NCI-H2196 treated with DMSO at 0.1 percent for 48 hours (cell line): ENCODE data around the gene TRIM41.
"Not testable (repeated sequence)": the region's sequence is repeated elsewhere in the genome, so short reads cannot be mapped to it uniquely, and the experiment has no call there.

Experiments
- DNase-seq: peaks from one replicate; lab custom pipeline; 2025; ENCODE audit not compliant: unreplicated experiment; lab: John Stamatoyannopoulos, UW

The TRIM41 gene

GRCh38 chr5:181210148-181210547 lies 12.9 kb upstream of the TRIM41 start:
- DNase-seq, result not testable (repeated sequence)

- not testable (repeated sequence) for DNase-seq
Measured at GRCh38 chr5:181210698-181211097, 12.4 kb upstream of the TRIM41 start.

DNA sequence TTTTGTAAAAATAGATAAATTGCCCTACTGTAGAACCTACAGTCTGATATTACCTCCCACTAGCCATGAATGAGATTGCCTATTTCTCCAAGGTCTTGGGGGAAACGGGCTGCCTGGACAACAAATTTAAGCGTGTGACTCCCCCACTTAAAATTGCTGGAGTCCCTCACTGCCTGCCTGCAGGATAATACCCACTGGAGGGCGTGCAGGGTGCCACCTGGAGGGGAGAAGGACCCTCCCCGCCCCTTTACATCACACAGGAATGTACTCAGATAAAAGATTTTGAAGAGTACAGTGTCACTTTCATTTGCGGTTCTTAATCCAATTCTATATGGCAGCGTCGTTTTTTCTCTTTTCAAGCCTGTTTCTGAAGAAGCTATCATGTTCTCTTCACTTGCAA lies 11.9 kb upstream of the TRIM41 start:
- DNase-seq, result no peak

- no peak for DNase-seq
Measured at GRCh38 chr5:181212080-181212479, 11.0 kb upstream of the TRIM41 start.

DNA sequence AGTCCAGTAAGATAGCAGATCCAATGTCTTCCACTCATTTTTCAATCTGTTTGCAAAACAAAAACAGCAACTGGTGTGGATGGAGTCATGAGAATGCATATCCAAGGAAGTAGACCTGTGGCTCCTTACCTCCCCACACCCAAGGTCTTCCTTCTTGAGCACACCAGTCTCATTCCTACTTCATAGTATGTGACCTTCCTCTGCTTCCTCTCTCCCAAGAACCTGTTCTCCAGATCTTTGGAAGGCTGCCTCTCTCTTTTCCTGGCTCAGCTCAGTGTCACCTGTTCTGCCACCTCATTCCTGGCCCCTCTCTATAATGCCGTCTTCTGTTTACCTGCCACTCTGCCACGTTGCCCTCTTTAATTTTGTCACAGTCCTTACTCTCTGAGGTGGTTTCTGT lies 10.1 kb upstream of the TRIM41 start:
- no peak for DNase-seq

DNA sequence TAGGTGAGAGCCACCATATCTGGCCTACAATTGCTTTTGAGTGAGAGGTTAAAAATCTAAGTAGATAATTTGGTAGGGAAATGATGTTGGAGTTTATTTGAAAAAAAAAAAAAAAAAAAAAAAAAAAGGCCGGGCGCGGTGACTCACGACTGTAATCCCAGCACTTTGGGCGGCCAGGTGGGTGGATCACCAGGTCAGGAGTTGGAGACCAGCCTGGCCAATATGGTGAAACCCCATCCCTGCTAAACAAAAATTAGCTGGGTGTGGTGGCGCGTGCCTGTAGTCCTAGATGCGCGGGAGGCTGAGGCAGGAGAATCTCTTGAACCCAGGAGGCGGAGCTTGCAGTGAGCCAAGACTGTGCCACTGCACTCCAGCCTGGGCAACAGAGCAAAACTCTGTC lies 8.8 kb upstream of the TRIM41 start:
- DNase-seq, result not testable (repeated sequence)

GRCh38 chr5:181215997-181216989 lies 6.8 kb upstream of the TRIM41 start:
- no peak for DNase-seq

- no peak for DNase-seq
Measured at GRCh38 chr5:181217111-181217802, 5.8 kb upstream of the TRIM41 start.

- no peak for DNase-seq
Measured at GRCh38 chr5:181217803-181218062, 5.3 kb upstream of the TRIM41 start.

- DNase-seq, result no peak
Measured at GRCh38 chr5:181218795-181219124, 4.3 kb upstream of the TRIM41 start.

- DNase-seq, result no peak
Measured at GRCh38 chr5:181219262-181220177, 3.6 kb upstream of the TRIM41 start.

DNA sequence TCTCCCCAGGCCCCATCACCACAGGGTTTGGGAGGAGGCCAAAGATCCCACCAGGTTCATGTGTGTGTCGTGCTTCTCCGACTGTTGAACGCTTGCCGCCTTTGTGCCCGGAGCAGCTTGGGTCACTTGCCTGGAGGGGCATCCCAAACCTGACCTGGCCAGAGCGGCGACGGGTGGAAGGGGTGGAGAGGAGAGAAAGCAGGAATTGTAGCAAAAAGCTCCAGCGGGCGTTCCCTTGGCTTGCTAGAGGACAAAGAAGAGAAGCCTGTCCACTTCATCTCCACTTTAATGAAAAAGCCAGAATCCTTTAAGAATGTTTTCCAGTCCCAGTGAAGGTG lies 2.9 kb upstream of the TRIM41 start:
- no peak for DNase-seq

GRCh38 chr5:181221105-181221791 lies 1.8 kb upstream of the TRIM41 start:
- no peak for DNase-seq

- DNase-seq, result no peak
Measured at GRCh38 chr5:181221792-181222629, 1.1 kb upstream of the TRIM41 start.

DNA sequence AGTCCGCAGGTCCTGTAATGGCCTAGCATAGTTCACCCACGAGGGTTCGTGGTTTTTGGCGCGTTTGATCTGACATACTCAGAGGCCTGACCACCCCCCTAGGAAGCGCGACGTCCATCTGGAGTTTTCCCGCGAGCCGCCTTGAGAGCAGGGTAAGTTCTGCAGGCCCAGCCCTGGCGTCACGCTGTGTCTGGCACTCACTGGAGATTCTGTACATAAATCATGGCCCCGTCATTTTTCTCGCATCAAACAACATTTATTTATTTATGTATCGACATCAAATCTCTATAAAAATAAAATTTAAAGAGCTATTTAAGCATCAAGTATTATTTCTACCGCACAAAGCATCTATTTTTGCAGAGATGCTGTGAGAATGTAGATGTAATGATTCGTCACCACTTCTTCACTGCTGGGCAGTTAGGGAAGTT lies 437 bp upstream of the TRIM41 start:
- DNase-seq, result no peak

DNA sequence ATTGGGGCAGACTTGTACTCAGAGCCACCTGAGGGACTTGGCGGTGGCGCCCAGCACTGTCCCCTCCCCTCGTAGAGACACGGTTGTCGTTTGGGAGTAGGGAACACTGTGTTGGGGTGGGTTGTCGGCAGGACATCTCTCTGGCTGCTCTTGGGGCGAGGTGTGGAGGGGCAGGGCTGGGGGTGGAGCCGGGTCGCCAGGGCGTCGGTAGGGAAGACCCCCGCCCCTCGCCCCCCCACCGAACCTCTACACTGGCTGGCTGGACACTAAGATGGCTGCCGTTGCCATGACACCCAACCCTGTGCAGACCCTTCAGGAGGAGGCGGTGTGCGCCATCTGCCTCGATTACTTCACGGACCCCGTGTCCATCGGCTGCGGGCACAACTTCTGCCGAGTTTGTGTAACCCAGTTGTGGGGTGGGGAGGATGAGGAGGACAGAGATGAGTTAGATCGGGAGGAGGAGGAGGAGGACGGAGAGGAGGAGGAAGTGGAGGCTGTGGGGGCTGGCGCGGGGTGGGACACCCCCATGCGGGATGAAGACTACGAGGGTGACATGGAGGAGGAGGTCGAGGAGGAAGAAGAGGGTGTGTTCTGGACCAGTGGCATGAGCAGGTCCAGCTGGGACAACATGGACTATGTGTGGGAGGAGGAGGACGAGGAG lies 778 bp downstream of the TRIM41 start:
- DNase-seq, result no peak

- no peak for DNase-seq
Measured at GRCh38 chr5:181224390-181225229, 1.5 kb downstream of the TRIM41 start.

DNA sequence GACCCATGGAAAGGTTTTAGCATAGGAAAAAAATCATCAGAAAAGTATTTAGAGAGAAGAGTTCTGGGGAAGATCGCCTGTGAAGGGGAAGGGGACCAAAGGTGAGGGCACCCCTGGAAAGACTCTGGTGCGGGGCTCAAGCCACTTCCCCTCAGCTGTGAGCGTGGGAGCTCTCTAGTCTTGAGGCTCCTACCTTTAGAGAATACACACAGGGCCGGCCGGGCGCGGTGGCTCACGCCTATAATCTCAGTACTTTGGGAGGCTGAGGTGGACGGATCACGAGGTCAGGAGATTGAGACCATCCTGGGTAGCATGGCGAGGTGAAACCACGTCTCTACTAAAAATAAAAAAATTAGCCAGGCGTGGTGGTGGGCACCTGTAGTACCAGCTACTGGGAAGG lies 6.9 kb downstream of the TRIM41 start:
- DNase-seq, result no peak

DNA sequence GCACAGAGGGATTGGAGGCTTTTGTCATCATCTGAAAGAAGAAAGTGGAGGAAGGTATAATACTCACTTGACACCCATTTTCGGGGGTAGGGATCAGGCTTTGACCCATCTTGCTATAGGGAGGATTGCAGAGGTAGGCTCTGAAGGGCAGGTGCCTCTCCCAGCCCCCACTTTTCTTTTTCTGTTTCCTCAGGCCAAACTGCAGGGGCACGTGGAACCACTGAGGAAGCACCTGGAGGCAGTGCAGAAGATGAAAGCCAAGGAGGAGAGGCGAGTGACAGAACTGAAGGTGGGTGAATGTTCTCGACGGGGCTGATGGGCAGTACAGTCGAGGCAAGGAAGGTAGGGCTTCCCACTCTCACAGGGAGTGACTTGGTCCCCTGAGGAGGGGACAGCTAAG lies 7.5 kb downstream of the TRIM41 start:
- DNase-seq, result no peak
